Measurements from ENCODE around the gene SLC36A4. TPM values are rescaled to one million over a fixed set of nuclear protein-coding genes. Genes with fewer than 3 reads are reported as not detected.
A peak's percentile ranks its signal among the peaks of the same experiment; 100 is the strongest.

SLC36A4 gene
- total and polyA plus RNA-seq, 4 donors: 12.6 to 34.0 (median 26.2) TPM

DNA sequence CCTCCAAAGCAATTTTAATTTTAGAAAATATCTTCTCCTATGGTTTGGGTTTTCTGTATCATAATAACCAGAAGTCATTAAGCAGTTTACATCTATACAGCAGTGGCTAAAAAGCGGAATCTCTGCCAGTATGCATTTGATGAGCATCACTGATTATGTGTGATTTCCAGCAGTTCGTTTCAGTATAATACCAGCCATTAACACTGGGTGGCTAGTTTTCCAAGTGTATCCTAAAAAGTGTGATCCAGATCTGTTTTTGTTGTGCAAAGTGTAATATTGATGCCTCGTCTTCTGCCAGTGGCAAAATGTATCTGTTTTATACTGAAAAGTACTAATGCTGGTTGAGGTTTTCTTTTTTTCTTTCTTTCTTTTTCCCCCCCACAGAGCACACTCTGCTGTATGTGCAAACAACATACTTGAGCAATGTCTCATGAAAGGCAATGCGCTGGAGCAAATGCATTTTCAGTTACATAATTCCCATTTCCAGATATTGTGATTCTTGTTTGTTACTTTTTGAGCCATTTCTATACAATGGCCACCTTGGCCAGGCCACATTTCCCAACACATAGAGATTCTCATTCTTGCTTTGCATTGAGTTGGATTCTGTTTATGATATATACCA lies 64.2 kb downstream of the SLC36A4 start:
- WGBS (ENCODE audit: insufficient coverage): no CpG with 5 or more reads among the region's 4 CpGs
- DNase-seq (ENCODE audit: low read depth in 4 of 6, low spot score in 6 of 6): peak in 1 of 6 donors; percentile 84
- H3K9me3 ChIP-seq (ENCODE audit: control insufficient read depth, insufficient read depth, low read length): no peaks in the 10 kb centered on the region
- H3K27ac ChIP-seq (ENCODE audit: low read depth, low read length): no peak overlapping the region
- no peaks in the 10 kb centered on the region for H3K4me1 ChIP-seq (ENCODE audit: control insufficient read depth, insufficient read depth, low read length)
- H3K36me3 ChIP-seq (ENCODE audit: control insufficient read depth, insufficient read depth, low read length): no peaks in the 10 kb centered on the region
- H3K27me3 ChIP-seq (ENCODE audit: control insufficient read depth, insufficient read depth, low read length): no peaks in the 10 kb centered on the region
- no peak overlapping the region for H3K4me3 ChIP-seq (ENCODE audit: low read depth, low read length)

DNA sequence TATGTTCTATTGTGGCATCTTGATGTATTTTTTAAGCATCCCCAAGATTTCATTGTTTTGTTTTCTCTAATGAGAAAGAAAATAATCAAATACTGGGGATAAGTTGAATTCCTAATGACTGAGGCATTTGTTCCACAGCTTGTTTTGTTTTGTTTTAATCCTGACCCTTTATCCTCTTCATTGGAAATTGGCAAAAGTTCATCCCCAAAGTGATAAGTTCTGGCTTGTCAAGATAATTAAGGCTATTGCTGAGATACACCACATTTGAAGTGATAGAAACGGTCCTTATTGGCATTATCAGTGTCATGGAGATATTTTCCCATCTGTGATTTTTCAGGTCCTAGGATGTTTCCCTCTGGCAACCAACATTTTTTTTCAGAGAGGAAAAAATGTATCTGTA lies 65.0 kb downstream of the SLC36A4 start:
- no peaks in the 10 kb centered on the region for H3K9me3 ChIP-seq (ENCODE audit: control insufficient read depth, insufficient read depth, low read length)
- no CpG with 5 or more reads among the region's 1 CpG for WGBS (ENCODE audit: insufficient coverage)
- no peaks in the 10 kb centered on the region for H3K27me3 ChIP-seq (ENCODE audit: control insufficient read depth, insufficient read depth, low read length)
- DNase-seq (ENCODE audit: low read depth in 4 of 6, low spot score in 6 of 6): no peak
- no peak overlapping the region for H3K4me3 ChIP-seq (ENCODE audit: low read depth, low read length)
- no peak overlapping the region for H3K27ac ChIP-seq (ENCODE audit: low read depth, low read length)
- H3K4me1 ChIP-seq (ENCODE audit: control insufficient read depth, insufficient read depth, low read length): no peaks in the 10 kb centered on the region
- H3K36me3 ChIP-seq (ENCODE audit: control insufficient read depth, insufficient read depth, low read length): no peaks in the 10 kb centered on the region

DNA sequence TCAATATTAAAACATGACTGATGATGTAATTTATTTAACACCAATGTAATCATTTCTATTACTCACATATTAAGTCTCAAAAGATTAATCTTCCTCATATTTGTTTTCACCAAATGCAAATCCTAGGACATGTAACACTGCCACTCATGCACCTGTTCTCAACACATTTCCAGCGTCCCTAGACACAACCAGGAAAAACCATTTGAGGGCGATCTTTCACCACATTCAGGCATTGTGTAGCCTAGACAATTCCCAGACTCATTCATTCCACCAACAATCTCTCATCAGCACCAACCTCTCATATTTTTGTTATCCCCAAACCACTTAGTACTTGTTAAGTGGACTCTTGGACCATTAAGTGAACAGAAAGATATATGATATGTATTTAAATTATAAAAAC lies 66.1 kb downstream of the SLC36A4 start:
- Histone ChIP-seq H3K36me3 (ENCODE audit: control insufficient read depth, insufficient read depth, low read length) (no peaks in the 10 kb centered on the region), H3K4me1 (ENCODE audit: control insufficient read depth, insufficient read depth, low read length) (no peaks in the 10 kb centered on the region), H3K27me3 (ENCODE audit: control insufficient read depth, insufficient read depth, low read length) (no peaks in the 10 kb centered on the region), H3K27ac (ENCODE audit: low read depth, low read length) (no peak overlapping the region), H3K4me3 (ENCODE audit: low read depth, low read length) (no peak overlapping the region), H3K9me3 (ENCODE audit: control insufficient read depth, insufficient read depth, low read length) (no peaks in the 10 kb centered on the region)
- no peak for DNase-seq (ENCODE audit: low read depth in 4 of 6, low spot score in 6 of 6)
- WGBS (ENCODE audit: insufficient coverage): 42% methylated on average over 2 of the region's 2 CpGs

DNA sequence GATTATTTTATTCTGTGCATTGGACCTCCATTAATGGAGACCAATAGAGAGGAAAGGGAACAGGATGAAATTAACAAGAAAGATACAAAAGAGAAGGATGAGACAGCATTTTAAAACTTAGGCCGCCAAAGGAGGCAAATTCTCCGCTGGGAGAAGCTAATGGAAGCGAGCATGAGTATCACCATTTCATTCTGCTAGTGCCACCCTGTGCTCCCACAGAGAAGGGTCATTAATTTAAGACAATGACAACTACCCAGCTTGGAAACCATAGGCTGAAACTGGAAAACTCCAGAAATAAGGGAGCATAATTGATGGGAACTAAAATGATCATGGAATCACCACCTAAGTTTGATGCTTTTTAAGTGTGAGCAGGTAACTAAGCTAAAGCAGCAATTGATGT lies 69.2 kb downstream of the SLC36A4 start:
- H3K9me3 ChIP-seq (ENCODE audit: control insufficient read depth, insufficient read depth, low read length): no peaks in the 10 kb centered on the region
- DNase-seq (ENCODE audit: low read depth in 4 of 6, low spot score in 6 of 6): no peak
- H3K27me3 ChIP-seq (ENCODE audit: control insufficient read depth, insufficient read depth, low read length): no peaks in the 10 kb centered on the region
- no CpG with 5 or more reads among the region's 3 CpGs for WGBS (ENCODE audit: insufficient coverage)
- no peaks in the 10 kb centered on the region for H3K36me3 ChIP-seq (ENCODE audit: control insufficient read depth, insufficient read depth, low read length)
- no peak overlapping the region for H3K27ac ChIP-seq (ENCODE audit: low read depth, low read length)
- H3K4me1 ChIP-seq (ENCODE audit: control insufficient read depth, insufficient read depth, low read length): no peaks in the 10 kb centered on the region
- H3K4me3 ChIP-seq (ENCODE audit: low read depth, low read length): no peak overlapping the region

DNA sequence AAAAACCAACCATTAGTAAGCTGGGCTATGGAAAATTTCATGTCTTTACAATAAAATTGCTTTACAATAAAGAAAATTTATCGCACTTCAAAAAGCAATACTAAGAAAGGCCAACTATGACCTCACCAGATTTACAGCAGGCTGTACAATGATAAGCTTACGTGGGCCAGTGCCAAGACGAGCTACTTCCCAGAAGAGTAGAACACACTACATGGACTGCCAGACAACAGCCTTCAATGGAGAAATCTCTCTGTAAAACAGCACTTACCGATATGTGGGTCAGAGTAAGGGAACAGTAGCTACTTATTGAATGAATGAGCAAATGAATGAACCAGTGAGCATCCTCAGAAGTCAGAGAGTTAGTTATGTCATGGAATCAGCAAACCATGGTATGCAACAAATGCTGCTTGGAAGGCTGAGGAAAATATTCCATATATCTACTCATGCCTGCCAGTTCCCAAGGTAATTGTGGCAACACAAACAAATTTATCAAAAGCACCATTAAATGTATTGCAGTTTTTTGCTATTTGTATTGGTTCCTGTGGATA lies 74.4 kb downstream of the SLC36A4 start:
- Histone ChIP-seq H3K4me1 (ENCODE audit: control insufficient read depth, insufficient read depth, low read length) (no peaks in the 10 kb centered on the region), H3K27me3 (ENCODE audit: control insufficient read depth, insufficient read depth, low read length) (no peaks in the 10 kb centered on the region), H3K27ac (ENCODE audit: low read depth, low read length) (no peak overlapping the region), H3K36me3 (ENCODE audit: control insufficient read depth, insufficient read depth, low read length) (no peaks in the 10 kb centered on the region), H3K4me3 (ENCODE audit: low read depth, low read length) (no peak overlapping the region), H3K9me3 (ENCODE audit: control insufficient read depth, insufficient read depth, low read length) (no peaks in the 10 kb centered on the region)
- WGBS (ENCODE audit: insufficient coverage): 67% methylated on average over 1 of the region's 4 CpGs
- DNase-seq (ENCODE audit: low read depth in 4 of 6, low spot score in 6 of 6): peak in 2 of 6 donors; percentile 46 to 64

GRCh38 chr11:93122535-93123235 lies 75.1 kb downstream of the SLC36A4 start:
- no CpG with 5 or more reads among the region's 2 CpGs for WGBS (ENCODE audit: insufficient coverage)
- DNase-seq (ENCODE audit: low read depth in 4 of 6, low spot score in 6 of 6): peak in 1 of 6 donors; percentile 39

GRCh38 chr11:93118276-93118675 lies 79.5 kb downstream of the SLC36A4 start:
- DNase-seq (ENCODE audit: low read depth in 4 of 6, low spot score in 6 of 6): no peak
- H3K9me3 ChIP-seq (ENCODE audit: control insufficient read depth, insufficient read depth, low read length): no peaks in the 10 kb centered on the region
- H3K4me1 ChIP-seq (ENCODE audit: control insufficient read depth, insufficient read depth, low read length): no peaks in the 10 kb centered on the region
- no peak overlapping the region for H3K4me3 ChIP-seq (ENCODE audit: low read depth, low read length)
- H3K27ac ChIP-seq (ENCODE audit: low read depth, low read length): no peak overlapping the region
- no peaks in the 10 kb centered on the region for H3K36me3 ChIP-seq (ENCODE audit: control insufficient read depth, insufficient read depth, low read length)
- H3K27me3 ChIP-seq (ENCODE audit: control insufficient read depth, insufficient read depth, low read length): peaks cover 2% of the 10 kb centered on the region

More at GRCh38 chr11:93122535-93123235, 75.1 kb downstream of the SLC36A4 start:
- Histone ChIP-seq H3K36me3 (ENCODE audit: control insufficient read depth, insufficient read depth, low read length) (no peaks in the 10 kb centered on the region), H3K4me1 (ENCODE audit: control insufficient read depth, insufficient read depth, low read length) (no peaks in the 10 kb centered on the region), H3K4me3 (ENCODE audit: low read depth, low read length) (no peak overlapping the region), H3K27me3 (ENCODE audit: control insufficient read depth, insufficient read depth, low read length) (no peaks in the 10 kb centered on the region), H3K27ac (ENCODE audit: low read depth, low read length) (no peak overlapping the region), H3K9me3 (ENCODE audit: control insufficient read depth, insufficient read depth, low read length) (no peaks in the 10 kb centered on the region)

GRCh38 chr11:93117565-93117964 lies 80.2 kb downstream of the SLC36A4 start:
- H3K4me1 ChIP-seq (ENCODE audit: control insufficient read depth, insufficient read depth, low read length): no peaks in the 10 kb centered on the region
- no peak overlapping the region for H3K27ac ChIP-seq (ENCODE audit: low read depth, low read length)
- H3K9me3 ChIP-seq (ENCODE audit: control insufficient read depth, insufficient read depth, low read length): no peaks in the 10 kb centered on the region
- peaks cover 2% of the 10 kb centered on the region for H3K27me3 ChIP-seq (ENCODE audit: control insufficient read depth, insufficient read depth, low read length)
- no peak for DNase-seq (ENCODE audit: low read depth in 4 of 6, low spot score in 6 of 6)
- 56% methylated on average over 3 of the region's 6 CpGs for WGBS (ENCODE audit: insufficient coverage)
- H3K4me3 ChIP-seq (ENCODE audit: low read depth, low read length): no peak overlapping the region
- no peaks in the 10 kb centered on the region for H3K36me3 ChIP-seq (ENCODE audit: control insufficient read depth, insufficient read depth, low read length)

DNA sequence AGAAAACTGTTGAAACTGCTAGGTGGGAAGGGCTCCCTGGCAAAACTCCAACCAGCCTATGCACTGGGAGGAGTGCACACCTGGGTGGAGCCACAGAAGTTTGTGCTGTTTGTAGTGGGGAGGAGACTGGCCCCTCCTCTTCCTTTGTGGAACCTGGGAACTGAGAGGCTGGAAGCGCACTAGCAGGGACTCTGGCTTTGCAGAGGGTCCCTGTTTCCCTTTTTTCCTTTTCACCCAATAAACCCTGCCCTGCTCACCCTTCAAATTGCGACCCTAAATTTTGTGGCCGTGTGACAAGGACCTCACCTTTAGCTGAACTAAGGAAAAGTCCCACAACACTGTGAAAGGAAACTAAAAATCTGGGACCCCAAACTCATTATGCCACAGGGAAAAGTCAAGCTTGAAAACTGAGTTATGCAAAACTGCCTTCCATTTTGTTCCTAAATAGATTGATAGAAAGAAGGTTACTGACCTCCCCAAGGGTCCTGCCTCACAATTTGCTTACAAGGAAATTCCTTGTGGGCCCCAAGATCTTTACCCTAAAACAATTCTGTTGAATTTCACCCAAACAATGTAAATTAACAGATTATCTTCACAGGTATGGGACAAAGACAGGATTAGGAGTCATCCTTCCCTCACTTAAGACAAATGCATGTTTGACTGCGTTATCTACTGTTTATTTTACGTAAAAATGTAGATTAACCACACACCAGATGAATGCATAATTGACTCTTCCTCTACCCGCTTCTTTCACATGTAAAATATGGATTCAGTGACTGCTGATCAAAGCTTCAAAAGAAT lies 81.0 kb downstream of the SLC36A4 start:
- H3K27ac ChIP-seq (ENCODE audit: low read depth, low read length): no peak overlapping the region
- no peak overlapping the region for H3K4me3 ChIP-seq (ENCODE audit: low read depth, low read length)
- H3K36me3 ChIP-seq (ENCODE audit: control insufficient read depth, insufficient read depth, low read length): no peaks in the 10 kb centered on the region
- no peaks in the 10 kb centered on the region for H3K4me1 ChIP-seq (ENCODE audit: control insufficient read depth, insufficient read depth, low read length)
- H3K9me3 ChIP-seq (ENCODE audit: control insufficient read depth, insufficient read depth, low read length): no peaks in the 10 kb centered on the region
- H3K27me3 ChIP-seq (ENCODE audit: control insufficient read depth, insufficient read depth, low read length): peaks cover 2% of the 10 kb centered on the region
- 29% methylated on average over 3 of the region's 6 CpGs for WGBS (ENCODE audit: insufficient coverage)
- no peak for DNase-seq (ENCODE audit: low read depth in 4 of 6, low spot score in 6 of 6)
